AG20443 (cell line): ENCODE data around the gene PHF19.

Experiments used
- DNase-seq: peaks from one replicate; pipeline ENCODE4 v3.0.0; 2012; ENCODE audit warnings: low spot score, mixed read lengths

The PHF19 gene

DNA sequence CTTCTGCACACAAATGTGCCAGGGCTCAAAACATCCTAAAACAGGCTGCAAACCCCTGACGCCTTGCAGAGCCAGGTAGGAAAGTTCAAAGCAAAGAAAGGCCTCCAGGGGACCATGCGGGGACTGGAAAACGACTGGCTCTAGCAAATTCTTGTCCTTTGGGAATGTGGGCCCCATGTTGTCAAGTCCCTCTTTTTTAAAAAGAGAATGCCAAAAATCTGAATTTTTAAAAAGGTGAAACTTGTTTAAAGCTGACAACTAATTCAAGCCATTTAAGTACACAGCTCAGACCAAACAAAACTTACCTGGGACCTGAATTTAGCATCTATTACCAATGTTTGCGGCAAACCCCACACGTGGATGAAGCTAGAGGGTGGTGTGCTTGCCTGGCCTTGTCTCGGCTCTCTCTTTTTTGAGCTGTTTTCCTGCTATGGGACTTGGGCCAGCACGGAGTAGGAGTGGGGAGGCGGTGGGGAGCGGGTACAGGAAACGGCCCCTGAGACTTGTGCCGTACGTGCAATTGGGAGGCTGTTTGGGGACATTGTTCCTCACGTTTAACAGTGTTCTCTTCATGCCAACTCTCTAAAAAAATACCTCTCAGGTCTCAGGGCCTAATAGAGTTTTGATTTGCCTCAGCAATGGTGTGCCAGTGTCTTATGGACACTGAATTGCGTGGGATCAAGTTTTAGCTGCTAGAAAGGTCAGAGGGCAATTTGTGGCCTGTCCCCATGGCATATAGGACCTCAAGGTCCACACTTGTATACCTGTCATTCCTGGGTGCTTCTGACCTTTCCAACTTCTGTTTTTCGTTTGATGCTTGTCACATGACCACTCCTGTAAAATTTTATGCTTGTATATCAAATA lies 15.1 kb upstream of the PHF19 start:
- DNase-seq: no peak

DNA sequence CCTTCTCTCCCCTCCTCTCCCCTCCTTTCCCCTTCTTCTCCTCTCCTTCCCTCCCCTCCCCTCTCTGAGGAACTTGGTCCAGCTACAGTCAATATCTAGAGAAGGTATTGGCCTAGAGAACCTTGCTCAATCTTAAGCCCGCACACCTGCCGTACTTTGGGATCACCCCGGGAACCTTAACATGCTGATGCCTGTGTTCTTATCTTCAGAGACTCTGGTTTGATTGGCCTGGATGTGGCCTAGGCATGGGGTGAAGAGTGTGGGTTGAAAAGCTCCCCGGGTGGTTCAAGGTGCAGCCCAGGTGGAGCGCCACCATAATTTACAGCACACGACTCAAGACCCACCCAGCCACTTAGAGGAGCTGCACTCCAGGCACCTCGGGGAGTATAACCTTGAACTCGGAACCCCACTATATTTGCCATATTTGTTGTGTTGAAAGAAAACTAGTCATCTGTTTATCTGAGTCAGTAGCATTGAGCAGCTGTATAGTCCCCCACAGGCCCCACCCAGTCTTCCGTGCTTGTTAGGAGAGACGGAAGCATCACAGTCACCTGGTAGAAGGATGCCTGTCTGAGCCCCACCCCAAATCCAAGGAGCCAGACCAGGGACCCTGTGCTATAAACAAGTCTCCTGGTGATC lies 14.4 kb upstream of the PHF19 start:
- no peak for DNase-seq

DNA sequence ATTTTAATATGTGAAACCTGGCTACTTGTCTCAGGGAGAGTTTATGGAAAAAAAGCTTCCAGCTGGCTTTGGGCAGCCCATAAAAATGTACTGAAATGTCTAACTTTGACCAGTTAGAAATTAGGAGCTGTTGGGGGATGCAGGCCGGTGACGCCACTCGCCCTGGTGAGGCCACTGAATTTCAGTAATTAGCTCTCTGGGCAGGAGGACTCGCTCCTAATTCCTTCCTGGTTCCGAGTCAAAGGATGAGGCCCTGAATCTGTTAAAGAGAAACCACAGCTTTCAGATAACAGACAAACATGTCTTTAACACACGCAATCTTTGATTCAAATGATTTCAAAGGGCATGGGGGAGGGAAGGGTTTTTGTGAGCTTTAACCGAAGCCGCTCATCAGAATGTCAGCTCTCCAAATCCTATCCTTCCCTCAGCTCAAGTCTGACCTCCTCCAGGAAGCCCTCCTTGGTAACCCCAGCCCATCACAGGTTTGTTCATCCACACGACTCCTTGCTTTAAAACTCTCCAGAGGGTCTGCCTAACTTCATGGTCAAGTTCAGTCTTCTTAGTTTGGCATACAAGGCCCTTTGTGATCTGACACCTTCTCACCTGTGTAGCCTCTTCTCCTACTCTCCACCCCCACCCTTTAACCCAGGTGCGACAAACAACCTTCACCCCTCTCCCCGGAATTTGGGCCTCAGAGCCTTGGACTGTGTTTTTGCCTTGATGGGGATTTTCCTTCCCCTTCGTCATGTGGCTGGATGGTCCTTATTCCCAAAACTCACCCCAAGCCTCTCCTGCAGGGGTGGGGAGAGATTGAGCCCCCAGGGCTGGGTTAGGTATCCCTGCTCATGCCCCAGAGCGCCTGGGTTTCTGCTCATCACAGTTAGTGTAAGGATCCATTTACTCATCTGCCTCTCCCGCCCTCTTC lies 13.6 kb upstream of the PHF19 start:
- peak; percentile 38 for DNase-seq

GRCh38 chr9:120889606-120890271 lies 12.8 kb upstream of the PHF19 start:
- no peak for DNase-seq

DNA sequence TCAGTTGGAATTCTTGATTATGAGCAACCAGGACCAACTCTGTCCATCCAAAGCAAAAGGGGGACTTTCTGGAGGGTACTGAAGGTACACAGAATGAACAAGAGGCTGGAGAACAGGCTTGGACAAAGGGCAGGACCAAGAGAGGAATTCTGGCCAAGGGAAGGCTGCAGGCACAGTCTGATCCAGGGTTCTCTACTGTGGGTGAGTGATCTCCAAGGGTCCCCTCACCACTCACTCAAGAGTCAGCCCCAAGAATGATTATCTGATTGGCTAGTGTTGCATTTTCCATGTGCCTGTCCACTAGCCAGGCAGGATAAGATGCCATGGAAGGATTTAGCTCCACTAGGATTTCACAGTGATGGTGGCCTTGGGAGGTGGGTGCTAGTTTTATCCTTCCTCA lies 11.6 kb upstream of the PHF19 start:
- DNase-seq: no peak

- DNase-seq: peak; percentile 87
Observed at GRCh38 chr9:120886490-120886967, 9.5 kb upstream of the PHF19 start.

GRCh38 chr9:120885958-120886357 lies 9.0 kb upstream of the PHF19 start:
- DNase-seq: no peak

DNA sequence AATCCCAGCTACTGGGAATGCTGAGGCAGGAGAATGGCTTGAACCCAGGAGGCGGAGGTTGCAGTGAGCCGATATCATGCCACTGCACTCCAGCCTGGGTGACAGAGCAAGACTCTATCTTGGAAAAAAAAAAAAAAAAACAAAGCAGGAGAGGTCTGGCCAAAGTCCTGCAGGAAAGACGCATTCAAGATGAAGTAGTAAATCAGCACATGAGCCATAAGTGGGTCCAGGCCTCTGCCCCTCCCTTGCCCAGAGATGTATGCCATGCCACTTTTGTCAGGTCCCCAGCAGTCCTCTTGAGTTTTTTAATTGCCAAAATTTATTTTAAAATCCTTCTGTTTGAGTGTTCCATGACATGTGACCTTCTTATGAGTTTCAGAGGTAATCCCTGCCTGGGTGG lies 8.5 kb upstream of the PHF19 start:
- no peak for DNase-seq

GRCh38 chr9:120883608-120883996 lies 6.6 kb upstream of the PHF19 start:
- no peak for DNase-seq

DNA sequence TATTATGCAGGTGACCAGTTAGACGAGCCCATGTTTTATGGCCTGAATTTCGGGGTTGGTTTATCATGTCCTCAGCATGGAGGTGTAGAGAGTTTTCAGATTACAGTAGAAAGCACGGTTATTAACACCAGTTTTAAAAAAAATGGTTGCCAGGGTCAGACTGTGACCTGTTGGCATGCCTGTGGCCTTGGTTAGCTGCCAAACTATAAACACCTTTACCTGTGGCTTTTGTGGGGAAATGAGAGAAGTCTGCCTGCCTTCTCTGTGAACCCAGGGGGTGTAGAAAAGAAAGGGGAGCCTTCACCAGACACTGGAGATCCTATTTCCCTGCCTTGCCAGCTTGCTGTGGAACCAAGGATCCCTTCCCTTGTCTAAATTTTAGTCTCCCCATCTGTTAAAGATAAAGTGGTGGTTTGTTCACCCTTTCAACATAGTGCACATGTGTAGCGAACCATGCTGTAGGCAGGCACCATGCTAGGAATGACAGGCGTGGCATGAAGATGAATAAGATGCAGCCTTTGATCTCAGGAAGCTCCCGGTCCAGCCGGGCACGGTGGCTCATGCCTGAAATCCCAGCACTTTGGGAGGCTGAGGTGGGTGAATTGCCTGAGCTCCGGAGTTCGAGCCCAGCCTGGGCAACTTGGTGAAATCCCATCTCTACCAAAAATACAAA lies 6.1 kb upstream of the PHF19 start:
- no peak for DNase-seq

DNA sequence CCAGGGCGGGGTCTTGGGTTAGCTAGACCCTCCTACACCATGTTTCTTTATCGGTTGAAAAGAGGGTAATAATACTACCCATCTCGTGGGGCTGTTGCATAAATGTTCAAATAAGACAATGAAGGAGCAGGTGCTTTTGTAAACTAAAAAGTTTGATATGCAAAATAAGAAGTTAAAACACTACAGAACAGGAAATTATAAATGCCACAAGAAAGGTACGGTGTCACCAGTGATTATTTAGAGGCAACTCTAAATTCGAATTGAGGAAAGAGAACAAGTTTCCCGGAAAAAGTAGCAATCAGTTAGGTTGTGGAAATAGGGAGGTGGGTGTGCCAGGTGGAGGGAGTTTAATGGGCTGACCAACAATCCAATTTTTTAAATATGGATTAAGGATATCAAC lies 2.5 kb upstream of the PHF19 start:
- no peak for DNase-seq

GRCh38 chr9:120878188-120879130 lies 1.5 kb upstream of the PHF19 start:
- no peak for DNase-seq

DNA sequence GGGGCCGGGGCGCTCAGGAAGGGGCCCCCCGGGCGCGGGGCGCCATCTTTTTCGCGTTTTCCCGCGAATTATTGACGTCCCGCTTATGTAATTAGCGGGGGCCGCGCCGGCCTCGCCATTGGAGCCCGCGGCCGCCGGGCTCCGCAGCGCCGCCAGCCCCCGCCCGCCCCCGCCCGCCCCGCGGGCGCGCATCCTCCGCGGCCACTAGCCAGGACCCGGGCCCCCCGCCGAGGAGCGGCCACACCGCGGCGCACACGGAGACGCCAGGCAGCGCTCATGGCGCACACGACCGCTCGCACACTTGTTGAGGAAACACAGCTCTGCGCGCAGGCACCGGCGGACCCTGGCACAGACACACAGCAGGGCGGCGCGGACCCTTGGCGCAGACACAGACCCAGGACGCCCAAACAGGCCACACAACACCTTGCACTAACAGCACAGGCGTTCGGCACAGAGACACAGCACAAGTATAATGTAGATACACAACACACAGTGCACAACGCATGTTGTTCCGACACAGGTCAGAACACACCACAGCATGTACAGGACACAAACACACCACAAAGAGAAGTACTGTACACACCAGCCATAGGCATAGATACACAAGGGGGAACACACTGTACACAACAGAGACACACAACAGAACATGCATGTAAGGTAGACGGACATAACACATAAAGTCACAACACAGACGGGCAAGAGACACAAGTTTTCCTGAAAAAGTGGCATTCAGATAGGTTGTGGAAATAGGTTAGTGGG lies 467 bp upstream of the PHF19 start:
- peak; percentile 83 for DNase-seq

GRCh38 chr9:120875954-120876841 lies 790 bp downstream of the PHF19 start:
- DNase-seq: peak; percentile 92

DNA sequence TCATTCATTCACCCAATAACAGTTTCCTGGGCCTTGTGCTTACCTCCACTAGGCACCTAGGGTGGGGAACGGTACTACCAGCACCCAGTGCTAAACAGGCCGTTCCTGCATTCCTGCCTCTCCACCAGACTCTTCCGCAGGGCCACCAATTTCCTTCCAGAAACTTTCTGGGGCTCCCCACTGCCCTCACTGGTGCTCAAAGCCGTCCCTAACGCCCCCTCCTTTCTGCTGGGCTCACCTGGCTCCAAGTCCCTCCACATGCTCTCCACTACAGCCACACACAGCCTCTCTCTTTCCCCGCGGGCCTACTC lies 1.4 kb downstream of the PHF19 start:
- DNase-seq: no peak

- no peak for DNase-seq
Observed at GRCh38 chr9:120875195-120875565, 1.8 kb downstream of the PHF19 start.

DNA sequence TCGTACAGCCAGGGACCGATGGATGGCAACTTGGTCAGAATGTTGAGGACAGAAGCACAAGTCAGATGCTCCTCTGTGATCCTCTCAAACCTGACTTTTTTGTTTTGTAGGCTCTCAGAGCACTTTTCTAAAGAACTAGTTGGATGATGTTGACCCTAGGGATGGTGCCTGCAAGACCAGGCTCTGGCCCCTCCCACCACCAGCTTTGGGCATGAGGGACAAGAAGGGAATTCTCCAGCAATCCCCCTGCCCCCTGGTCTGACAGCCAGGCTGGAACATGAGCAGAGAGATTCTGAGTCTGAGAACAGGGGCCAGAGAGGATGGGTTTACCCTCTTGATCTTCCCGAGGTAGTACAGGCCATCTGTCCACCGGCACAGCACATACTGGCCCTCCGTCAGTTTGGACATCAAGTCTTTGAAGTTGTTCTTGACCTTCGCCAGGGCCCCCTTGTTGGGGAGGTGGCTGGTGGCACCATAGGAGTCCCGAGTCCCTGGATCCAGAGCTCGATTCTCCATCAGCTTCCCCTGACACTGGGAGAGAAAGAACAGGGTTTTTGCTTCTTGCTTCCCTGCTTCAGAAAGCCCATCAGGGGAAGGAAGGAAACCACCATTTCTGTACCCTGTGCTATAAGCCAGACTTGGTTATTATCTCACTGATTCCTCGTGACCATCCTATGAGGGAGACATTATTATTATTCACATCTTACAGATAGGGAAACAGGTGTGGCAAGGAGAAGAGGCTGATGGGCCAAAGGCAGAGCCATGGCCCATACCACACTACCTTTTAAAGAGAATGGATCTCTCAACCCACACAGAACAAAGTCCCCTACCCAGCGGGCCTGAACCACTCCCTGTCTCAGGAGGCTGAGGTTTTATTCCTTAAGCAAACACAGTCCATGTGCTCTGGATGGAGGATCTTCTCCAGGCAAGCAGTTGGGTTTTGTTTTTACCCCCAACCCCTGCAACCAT lies 2.5 kb downstream of the PHF19 start:
- DNase-seq: no peak
